Lower leg skin (tissue), 3 donors: ENCODE measurements around the gene SPINK7.

Experiments used
- CTCF ChIP-seq, 3 donors: fragments of 450-650 bp; IDR thresholded peaks; one replicate each; pipeline ENCODE4 v1.5.1; 2016; ENCODE audit warnings: antibody characterized with exemption in 3 of 3, mild to moderate bottlenecking in 3 of 3, moderate library complexity in 2 of 3
- POLR2A ChIP-seq, 2 donors: fragments of 450-650 bp; IDR thresholded peaks; one replicate each; pipeline ENCODE4 v1.6.1; 2016 to 2017; ENCODE audit warnings: antibody characterized with exemption in 2 of 2, mild to moderate bottlenecking in 1 of 2, moderate library complexity in 1 of 2

- no peak for TF ChIP-seq CTCF (IDR thresholded peaks at IDR 0.05)
- TF ChIP-seq POLR2A (IDR thresholded peaks at IDR 0.05): no peak
Observed at GRCh38 chr5:148333262-148333849, 21.1 kb downstream of the SPINK7 start.
